Measurements from ENCODE around the gene SLC37A1. TPM values are rescaled to one million over a fixed set of nuclear protein-coding genes. Genes with fewer than 3 reads are reported as not detected.

The SLC37A1 gene
- total RNA-seq (2022; extraction: Qiagen RNA extraction; ENCODE audit: low read depth): 3.2 to 4.5 TPM (median 4.4 TPM) in 5 replicates

DNA sequence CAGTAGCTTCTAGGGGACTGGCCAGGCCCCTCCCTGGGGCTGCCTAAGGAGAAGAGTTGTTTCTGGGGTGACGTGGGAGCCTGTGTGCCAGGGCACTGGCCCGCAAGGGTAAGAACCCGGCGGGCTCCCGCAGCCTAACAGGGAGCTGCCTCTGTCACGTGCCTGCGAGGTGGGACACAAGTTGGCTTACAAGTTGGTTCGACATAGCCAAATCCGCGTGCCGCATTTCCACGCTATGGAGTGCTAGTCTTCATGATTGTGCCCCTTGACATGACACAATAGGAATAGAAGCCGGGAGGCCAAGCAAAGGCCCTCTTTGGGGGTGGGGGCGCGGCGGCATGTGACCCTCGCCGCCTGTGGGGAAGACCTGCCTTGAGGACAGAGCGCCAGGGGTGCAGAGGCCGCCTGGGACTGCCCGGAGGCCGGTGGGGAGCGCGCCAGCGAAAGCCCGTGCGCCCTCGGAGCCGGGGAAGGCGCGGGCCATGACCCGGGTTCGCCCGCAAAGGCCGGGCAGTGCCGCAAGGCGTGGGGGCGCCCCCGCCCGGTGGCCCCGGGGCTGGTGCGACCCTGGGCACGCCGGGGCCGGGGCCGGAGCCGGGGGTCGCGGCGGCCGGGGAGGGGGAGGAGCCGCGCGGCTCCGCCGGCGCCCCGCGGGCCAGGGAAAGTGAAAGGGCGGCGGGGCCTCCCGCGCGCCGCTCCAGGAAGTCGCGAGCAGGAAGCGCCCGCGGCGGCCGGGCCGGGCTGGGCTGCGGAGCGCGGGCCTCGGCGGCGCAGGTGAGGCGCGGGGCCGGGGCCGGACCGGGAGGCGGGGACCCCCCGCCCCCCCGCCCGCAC lies at the start of gene SLC37A1:
SLC37A1 (plus strand) TSS at position 702 of the 834 bp plus-strand sequence. CDS start 4,603 bp downstream, outside the sequence.

DNA sequence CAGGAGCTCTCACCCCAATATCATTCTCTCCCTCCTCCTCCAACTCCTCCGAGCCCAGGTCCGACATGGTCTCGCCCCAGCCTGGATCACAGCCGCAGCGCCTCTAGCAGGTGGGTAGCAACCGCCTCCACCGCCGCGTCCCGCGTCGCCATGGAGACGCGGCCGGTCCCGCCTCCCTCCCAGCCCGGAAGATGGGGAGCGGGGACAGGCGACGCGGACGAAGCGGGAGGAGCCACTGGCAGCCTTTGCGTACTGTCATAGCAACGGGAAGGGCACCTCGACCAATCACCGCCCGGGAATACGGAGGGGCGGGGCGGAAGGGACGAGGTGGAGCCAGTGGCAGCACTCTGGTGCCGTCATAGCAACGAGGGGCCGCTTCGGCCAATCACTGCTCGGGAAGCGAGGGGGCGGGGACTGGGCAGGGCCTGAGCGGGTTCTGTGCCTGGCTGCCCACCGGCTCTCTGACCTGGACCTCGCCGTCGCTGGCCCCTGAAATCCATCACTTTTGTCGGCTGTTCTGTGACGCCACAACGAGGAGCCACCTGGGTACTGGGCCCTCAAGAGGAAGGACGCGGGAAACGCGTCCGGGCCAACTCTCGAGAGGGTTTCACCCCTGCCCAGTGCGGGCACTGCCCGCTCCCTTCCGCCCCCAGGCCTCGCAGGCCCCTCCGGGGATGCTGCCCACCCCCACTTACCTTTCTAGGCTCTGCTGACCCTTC lies 17.4 kb upstream of the SLC37A1 start, which contains the start of gene RSPH1:
RSPH1 (minus strand) TSS at position 105 of the 719 bp plus-strand sequence; CDS start at position 67, 38 bp downstream.

Other genes starting within 250 kb of the SLC37A1 start
- not detected in 5 replicates for gene TFF3, start 198.4 kb upstream of the SLC37A1 start, total RNA-seq (2022; extraction: Qiagen RNA extraction; ENCODE audit: low read depth)
- gene TFF2, start 162.9 kb upstream of the SLC37A1 start, total RNA-seq (2022; extraction: Qiagen RNA extraction; ENCODE audit: low read depth): not detected in 5 replicates
- 24.2 to 31.5 TPM (median 30.5 TPM) in 5 replicates for gene TFF1, start 147.3 kb upstream of the SLC37A1 start, total RNA-seq (2022; extraction: Qiagen RNA extraction; ENCODE audit: low read depth)
- gene TMPRSS3, start 117.8 kb upstream of the SLC37A1 start, total RNA-seq (2022; extraction: Qiagen RNA extraction; ENCODE audit: low read depth): 0.20 to 0.38 TPM (median 0.27 TPM) in 5 replicates
- 0.16 to 0.34 TPM (median 0.24 TPM) in 4 of 5 replicates, not detected in the other for gene UBASH3A, start 110.0 kb upstream of the SLC37A1 start, total RNA-seq (2022; extraction: Qiagen RNA extraction; ENCODE audit: low read depth)
- gene RSPH1, start 17.6 kb upstream of the SLC37A1 start, total RNA-seq (2022; extraction: Qiagen RNA extraction; ENCODE audit: low read depth): 0.45 to 0.94 TPM (median 0.67 TPM) in 5 replicates
- gene PDE9A, start 139.8 kb downstream of the SLC37A1 start, total RNA-seq (2022; extraction: Qiagen RNA extraction; ENCODE audit: low read depth): 0.45 to 1.3 TPM (median 1.1 TPM) in 5 replicates

Data from A549 treated with DMSO at 1 μM for 4 hours (cell line).